ENCODE data around the gene TOMM70.
A peak's percentile ranks its signal among the peaks of the same experiment; 100 is the strongest.
"Not testable (repeated sequence)": the region's sequence is repeated elsewhere in the genome, so short reads cannot be mapped to it uniquely, and the experiment has no call there.

TOMM70 gene

DNA sequence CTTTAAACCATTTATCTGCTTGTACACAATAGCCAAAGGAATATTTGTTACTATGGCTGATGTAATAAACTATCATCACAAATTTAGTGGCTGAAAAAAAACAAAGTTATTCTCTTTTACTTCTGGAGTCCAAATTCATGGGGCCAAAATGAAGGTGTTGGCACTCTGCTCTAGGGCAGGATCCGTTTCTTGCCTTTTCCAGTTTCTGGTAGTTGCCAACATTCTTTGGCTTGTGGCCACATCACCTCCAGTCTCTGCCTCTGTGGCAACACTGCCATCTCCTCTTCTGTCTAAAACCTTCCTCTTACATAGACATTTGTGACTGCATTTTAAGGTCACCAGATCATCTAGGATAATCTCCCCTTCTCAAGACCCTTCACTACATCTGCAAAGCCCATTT is 39.0 kb downstream of the TOMM70 start:
- no peak for DNase-seq

DNA sequence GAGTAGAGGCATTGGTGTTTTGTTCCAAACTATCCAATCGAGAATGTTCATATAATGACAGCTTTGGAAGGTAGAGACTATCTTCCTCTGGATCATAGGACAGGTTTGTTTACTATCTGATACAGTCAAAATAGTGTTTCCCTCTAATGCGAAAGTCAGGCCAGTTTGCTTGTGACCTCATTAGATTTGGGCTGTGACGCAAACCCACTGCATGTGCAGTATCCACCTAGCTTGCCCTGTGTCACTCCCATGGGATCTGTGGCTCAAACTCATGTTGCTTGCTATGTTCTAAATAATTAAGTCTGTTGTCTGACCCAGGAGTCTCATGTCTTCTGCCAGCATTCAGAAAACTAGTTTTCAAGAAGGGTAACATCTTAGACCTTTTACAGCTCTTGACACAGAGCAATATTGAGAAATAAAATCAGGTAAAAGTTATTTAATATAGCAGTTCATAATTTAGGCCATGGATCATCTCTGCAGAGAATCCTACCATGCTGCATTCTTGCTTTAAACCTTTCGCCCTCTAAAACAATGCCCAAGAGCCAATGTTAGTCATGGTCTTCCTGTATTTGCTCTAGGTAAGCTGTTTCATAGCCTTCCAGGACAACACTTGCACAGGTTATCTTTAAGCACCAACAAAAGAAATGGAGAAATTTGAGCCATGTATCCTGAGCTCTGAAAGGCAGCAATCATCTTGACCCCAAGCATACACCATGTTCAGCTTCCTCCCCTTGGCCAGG is 40.0 kb downstream of the TOMM70 start:
- no peak for DNase-seq

DNA sequence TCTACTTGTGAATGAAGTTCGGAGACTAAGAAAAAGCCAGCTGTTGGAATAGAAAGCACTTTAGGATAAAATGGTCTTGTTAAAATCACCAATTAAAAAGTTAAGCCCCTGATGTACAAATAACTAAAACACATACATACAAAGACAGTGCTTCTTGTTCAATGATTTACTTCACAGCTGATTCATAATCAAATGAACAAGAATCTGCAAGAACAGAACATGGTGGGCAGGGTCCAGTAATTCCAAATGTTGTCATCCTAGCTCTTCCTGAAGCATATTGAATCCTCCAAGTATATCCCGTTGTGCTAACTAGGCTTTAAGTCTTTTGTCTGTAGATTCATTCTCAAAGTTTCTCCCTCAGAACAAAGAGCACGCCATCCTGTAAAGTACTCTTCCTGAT is 41.9 kb downstream of the TOMM70 start:
- no peak for DNase-seq

DNA sequence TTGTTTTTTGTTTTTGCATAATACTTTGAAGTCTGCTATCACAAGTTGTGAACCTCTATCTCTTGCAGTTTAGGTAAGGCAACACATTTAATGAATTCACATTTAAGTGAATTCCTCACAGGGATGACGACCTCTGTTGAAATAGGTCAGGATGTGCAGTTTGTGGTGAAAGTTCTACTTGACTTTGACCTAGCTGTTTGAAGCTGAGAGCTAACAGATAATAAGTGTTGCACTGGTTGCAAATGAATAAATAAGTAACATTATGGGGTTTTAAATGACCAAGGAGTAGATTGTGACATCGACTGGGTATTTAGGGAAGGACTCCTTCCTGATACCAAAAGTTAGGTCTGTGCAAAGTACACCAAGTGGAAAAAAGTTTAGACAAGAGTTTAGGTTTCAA is 42.5 kb downstream of the TOMM70 start:
- DNase-seq: no peak

DNA sequence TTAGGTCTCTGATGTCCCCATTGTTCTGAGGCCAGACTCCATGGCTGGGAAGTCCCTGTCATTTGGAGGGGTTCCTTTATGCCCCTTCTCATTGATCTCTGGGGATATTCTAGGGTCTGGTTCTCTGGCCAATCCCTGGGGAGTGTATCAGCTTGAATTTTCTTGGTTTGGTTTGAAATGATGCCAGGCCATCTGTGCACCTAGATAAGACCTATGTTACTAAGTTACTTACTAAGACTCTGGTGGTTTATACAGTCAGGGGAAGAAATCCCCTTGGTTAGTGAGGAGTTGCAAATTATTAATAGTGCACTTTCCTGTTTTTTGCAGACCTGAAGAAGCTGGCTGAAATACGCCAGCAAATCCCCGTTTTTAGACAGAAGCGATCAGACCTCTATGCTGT is 46.0 kb downstream of the TOMM70 start:
- no peak for DNase-seq

DNA sequence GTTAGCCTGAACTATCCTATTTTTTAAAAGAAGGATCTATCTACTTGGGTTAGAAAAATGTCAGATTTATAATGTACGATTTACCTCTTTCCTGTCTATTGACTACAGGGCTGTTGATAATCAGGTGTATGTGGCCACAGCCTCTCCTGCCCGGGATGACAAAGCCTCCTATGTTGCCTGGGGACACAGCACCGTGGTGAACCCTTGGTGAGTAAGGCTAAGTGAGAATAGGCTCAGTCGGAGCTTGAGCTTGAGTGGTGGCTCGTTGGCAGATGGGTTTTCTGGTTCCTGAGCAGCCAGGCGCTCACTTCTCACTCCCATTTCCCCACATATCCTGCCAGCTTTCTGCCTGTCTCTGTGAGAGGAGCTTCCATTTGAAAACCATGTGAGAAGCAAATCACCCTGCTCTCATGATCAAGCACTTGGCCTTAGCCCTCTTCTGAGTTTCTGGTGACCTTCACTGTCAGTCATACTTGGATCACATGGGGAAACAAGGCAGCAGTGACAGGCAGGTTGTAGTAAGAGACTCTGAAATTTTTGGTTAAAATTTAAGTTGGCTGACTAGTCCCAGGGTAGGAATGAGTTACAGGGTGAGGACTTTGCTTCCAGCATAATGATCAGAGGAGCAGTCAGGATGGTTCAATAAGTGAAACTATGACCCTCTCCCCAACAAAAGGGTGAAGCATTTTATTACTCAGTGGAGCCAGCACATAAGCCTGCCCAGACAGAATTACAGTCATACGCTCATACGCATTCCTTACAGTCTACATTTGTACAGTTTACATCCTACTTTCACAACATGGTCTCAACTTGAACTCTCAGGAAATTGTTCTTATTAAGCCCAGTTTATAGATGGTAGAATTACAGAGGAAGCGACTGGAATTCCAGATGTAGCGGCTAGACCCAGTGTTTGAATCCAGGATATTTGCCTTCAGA is 48.3 kb downstream of the TOMM70 start:
- DNase-seq: no peak

DNA sequence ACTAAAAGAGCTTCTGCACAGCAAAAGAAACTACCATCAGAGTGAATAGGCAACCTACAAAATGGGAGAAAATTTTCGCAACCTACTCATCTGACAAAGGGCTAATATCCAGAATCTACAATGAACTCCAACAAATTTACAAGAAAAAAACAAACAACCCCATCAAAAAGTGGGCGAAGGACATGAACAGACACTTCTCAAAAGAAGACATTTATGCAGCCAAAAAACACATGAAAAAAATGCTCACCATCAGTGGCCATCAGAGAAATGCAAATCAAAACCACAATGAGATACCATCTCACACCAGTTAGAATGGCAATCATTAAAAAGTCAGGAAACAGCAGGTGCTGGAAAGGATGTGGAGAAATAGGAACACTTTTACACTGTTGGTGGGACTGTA is 49.1 kb downstream of the TOMM70 start:
- DNase-seq: not testable (repeated sequence)

DNA sequence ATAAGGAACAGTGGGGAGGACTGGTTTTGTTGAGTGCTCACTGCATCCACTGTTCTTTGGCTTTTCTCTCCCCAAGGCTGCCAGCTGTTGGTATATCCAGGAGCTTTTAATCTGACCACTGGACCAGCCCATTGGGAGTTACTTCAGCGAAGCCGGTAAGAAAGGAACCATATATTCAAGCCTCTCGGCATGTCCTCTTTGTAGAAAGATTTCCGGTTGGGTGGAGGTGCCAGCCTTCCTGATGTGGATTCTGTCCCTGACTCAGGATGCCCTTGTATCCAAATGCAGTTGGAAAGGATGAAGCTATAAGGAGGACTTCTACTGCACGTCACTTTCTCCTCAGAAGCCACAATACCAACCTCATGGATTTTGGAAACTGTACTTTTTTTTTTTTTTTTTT is 52.2 kb downstream of the TOMM70 start:
- no peak for DNase-seq

DNA sequence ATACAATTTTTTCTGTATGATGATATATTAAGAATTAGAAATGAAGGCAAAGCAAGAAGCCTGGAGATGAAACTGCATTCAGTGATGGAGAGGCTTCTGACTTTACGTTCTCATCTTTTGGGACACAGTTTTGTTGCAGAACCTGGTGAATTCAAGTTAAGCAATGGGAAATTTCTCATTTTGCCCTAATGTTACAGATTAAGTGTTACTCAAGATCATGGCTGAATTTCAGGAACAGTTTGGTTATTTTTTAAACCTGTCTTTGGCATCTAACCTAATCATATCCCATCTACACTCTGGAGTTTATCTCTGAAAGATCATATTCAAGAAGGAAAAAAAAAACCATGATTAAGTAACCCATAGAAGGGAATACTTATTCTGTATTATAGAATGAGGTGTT is 60.4 kb downstream of the TOMM70 start:
- no peak for DNase-seq

DNA sequence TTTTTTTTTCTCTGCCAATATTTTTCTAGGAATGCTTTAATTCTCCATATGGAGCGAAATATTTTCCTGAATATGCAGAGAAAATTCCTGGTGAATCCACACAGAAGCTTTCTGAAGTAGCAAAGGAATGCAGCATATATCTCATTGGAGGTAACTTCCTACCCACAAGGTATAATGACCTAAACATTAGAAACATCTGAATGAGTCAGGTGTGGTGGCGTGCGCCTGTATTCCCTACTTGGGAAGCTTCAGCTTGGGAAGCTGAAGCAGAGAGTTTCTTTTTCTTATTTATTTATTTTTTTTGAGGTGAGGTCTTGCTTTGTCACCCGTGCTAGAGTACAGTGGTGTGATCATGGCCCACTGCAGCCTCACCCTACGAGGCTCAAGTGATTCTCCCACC is 61.1 kb downstream of the TOMM70 start:
- DNase-seq: no peak

DNA sequence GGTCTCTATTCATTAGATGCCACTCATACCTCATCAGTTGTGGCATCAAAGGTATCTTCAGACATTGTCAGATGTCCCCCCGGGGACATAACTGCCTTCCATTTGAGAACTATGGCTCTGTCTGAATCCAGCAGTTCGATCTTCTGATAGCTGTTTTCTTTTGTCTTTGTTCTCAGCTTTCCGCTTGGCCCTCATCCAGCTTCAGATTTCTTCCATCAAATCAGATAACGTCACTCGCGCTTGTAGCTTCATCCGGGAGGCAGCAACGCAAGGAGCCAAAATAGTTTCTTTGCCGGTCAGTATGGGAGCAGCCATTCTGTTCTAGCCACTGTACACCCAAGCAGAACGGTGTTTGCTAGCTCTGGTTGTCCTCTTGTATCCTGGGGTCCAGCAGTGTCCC is 62.0 kb downstream of the TOMM70 start:
- no peak for DNase-seq

DNA sequence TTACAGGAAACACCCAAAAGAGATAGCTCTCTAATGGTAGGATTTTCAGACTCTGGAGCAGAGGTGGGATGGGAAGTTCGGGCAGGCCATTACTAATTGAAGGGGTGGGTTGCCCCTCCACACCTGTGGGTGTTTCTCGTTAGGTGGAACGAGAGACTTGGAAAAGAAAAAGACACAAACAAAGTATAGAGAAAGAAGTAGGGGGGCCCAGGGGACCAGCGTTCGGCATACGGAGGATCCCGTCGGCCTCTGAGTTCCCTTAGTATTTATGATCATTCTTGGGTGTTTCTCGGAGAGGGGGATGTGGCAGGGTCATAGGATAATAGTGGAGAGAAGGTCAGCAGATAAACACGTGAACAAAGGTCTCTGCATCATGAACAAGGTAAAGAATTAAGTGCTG is 64.7 kb downstream of the TOMM70 start:
- DNase-seq: not testable (repeated sequence)

DNA sequence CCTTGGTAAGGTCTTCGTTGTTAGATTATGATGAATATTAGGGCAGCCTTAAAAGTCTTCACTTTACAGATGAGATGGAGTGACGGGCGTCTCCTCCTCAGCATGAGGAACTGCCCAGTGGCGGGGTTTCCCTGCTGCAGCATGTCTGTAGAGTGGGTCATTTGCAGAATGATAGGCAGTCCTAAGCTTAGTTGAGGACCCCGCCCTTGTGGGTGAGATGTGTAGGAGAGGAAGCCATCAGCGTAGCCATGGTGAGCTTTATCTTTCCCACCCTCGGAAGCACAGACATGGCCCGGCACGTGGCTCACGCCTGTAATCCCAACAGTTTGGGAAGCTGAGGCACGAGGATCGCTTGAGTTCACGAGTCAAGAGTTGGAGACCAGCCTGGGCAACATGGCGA is 65.5 kb downstream of the TOMM70 start:
- peak in 1 of 2 experiments; percentile 23 for DNase-seq

DNA sequence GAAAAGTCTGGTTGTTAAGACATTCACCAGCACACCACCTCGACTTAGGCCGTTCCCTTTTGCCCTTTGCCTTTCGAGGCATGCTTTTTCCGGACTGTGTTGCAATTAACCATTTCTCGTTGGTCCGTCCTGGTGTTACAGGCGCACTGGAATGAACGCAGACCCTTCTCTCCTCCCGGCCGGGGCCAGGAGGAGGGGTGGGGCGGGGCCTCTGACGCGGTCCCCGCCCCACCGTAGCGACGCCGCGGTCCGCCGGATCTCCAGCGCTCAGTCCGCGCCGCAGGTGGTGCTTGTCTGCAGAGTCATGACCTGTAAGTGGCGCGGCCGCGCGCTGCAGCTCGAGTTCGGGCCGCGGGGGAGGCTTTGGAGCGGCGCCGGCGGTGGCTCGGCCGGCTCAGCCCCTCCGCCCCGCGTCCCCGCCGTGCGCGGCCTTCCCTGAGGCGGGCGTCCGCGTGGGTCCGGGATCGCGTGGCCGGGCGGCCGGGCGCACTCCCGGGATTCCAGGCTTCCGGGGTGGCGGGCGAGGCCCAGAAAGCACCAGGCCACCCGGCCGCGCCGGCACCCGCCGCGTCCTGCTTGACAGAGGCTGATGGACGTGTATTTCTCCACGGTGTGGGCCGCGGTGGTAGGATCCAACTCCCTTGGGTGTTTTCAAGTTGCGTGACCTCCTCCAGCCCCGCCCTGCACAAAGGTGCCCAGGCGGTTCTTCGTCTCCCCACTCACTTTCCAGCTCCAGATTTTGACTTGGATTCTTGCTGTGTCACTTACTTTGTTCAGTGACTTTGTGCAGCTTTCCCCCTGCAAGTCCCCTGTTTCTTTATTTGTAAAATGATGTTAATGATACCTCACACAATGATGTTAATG is 66.2 kb downstream of the TOMM70 start, which contains the start of gene NIT2:
NIT2 (plus strand) TSS at position 270 of the 864 bp plus-strand sequence; CDS start at position 305, 35 bp downstream.
- peak; percentile 69 to 84 for DNase-seq

DNA sequence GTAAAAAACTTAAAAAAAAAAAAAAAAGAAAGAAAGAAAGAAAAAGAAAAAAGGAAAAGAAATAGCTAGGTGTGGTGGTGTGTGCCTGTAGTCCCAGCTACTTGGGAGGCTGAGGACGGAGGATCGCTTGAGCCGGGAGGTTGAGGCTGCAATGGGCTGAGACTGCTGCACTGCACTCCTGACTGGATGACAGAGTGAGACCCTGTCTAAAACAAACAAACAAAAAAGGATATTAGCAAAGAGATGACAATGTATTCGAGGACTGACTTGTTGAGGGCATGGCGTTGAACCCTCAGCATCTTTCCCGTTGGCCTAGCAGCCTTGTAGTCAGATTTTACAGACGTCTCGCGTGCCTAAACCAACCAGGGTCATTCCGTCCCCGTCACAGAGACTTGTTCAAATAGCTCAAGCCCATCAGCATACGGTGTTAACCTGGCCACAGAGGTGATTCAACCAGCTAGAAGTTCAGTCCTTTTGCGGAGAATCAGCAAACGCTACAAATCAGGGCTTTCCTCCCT is 66.9 kb downstream of the TOMM70 start:
- DNase-seq: peak in 1 of 2 experiments; percentile 27

DNA sequence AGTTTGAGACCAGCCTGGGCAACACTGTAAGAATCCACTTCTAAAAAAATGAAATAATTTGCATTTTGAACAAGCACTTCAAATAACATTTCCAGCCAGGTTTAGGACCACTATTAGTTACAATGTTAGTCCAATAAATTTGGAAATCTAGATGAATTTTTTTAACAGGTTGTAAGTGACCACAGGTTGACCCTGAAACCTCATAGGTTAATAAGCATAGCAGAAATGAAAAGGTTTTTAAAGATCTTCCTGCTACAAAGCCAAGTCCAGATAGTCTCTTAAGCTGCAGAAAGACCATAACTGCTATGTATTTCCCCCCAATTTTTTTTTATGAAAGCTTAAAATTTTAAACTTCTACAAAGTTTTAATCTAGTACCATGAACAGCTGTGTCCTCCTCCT is 67.8 kb downstream of the TOMM70 start:
- DNase-seq: no peak

DNA sequence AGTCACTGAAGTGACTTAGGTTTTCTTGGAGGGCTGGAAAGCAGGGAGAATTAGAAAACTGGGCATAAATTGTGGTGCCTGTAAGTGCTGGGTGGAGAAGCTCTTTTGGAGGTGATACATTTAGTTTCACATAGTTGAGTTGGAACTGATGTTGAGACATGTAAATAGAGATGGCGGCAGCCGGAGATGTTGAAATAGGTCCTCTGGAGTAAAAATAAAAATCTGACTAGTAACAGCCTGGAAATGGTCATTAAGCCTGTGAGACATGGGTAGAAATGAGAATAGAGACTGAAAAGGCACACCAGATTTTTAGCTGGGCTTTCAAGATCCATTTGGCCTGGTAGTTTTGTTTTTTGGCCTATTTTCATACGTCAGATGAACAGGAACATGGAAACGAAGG is 69.2 kb downstream of the TOMM70 start:
- no peak for DNase-seq

DNA sequence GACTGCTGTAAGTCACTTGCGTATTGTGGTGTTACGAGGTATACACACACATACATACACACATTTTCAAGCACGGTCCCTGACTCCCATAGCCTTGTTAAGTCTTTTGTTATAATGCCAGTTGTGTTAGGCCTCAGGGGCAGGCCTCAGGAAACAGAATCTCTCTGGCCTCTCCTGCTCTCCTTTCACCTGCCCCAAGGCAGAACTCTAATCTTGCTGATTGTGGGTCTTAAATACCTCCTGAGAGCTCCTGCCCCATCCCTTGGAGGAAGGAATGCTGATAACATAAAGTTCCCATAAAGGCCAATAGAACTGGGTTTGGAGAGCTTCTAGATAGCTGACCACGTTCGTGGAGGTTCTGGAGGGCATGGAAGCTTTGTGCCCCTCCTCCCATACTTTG is 70.2 kb downstream of the TOMM70 start:
- no peak for DNase-seq

DNA sequence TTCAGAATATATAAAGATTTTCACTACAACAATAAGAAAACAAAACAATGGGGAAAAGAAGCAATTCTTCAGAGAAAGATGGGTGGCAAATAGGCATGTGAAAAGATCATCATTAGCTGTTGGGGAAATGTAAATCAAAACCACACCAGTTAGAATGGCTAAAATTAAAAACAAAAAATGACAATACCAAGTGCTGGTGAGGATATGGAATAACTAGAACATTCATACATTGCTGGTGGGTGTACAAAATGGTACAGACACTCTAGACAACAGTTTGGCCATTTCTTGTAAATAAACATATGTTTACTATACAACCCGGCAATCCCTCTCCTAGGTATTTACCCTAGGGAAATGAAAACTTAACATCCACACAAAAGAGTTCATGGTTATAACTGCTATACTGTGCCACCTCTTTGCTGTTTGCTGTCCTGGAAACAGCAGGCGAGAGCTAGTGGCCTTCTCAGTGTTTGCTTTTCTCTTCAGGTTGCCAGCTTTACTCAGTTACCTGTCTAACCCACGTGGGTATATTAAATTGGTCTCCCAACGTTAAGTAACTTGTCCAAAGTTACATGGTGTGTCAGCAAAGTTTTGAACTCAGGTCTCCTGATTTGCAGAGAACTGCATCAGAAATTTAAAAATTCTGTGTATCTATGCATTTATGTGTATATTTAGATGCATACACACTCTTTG is 70.9 kb downstream of the TOMM70 start:
- no peak for DNase-seq

DNA sequence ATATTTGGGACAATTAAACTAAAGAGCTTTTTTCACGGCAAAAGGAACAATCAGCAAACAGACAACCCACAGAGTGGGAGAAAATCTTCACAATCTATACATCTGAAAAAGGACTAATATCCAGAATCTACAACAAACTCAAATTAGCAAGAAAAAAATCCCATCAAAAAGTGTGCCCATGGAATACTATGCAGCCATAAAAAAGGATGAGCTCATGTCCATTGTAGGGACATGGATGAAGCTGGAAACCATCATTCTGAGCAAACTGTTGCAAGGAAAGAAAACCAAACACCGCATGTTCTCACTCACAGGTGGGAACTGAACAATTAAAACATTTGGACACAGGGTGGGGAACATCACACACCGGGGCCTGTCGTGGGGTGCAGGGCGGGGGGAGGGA is 73.5 kb downstream of the TOMM70 start:
- DNase-seq: not testable (repeated sequence)

DNA sequence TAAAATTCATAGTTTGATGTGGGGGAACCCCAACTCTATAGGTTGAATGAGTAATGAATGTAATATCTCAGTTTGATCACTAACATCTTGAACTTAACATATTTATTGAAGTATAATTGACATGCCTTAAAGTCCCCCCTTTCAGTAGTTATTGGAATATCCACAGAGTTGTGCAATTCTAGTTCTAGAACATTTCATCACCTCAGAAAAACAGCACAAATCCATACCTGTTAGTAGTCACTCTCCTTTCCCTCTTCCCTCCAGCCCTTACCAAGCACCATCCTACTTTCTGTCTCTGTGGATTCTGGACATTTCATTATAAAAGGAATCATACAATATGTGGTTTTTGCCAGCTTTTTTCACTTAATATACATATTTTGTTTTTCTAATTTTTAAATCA is 75.1 kb downstream of the TOMM70 start:
- DNase-seq: no peak

DNA sequence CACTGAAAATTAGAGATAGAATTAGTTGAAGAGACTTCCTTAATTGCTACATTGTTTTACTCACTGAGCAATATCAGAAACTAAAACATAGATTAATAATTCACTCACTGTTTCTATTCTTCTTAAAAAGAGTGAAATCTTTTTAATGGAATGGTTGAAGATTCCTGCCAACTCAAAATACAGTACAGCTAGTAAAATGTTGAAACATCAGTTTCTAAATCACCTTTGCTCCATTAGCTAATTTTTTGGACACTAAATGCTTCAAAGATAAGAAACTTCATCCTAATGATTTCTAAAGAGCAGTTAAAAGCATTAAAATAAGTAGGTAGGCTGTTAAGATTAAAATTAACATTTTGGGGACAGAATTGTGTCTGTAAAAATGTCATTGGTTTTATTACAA is 76.8 kb downstream of the TOMM70 start:
- no peak for DNase-seq

All from SHP77 (cell line).